ENCODE data around the gene SASS6.

The SASS6 gene

GRCh38 chr1:100132566-100133477, at the start of gene SASS6, which contains the start of gene TRMT13:
TSS of gene SASS6 (minus strand) at chr1:100132930. CDS start at chr1:100132814, 116 bp downstream.
TSS of gene TRMT13 (plus strand) at chr1:100133163. CDS start at chr1:100133169, 6 bp downstream.
- Histone ChIP-seq H3K4me3 (ENCODE audit: low read length in 2 of 2) (peak within 1 kb of the TSS; percentile 97 to 98), H3K4me1 (ENCODE audit: control insufficient read depth in 2 of 2, insufficient read depth in 2 of 2, low read length in 2 of 2) (peaks cover 3 to 16% of the 10 kb centered on the region in 2 donors), H3K27me3 (ENCODE audit: control insufficient read depth in 2 of 2, insufficient read depth in 2 of 2, low read length in 2 of 2) (no peaks in the 10 kb centered on the region), H3K36me3 (ENCODE audit: control insufficient read depth in 2 of 2, insufficient read depth in 2 of 2, low read length in 2 of 2) (peaks cover 5% of the 10 kb centered on the region in 2 donors), H3K9ac (ENCODE audit: low read depth in 1 of 2, low read length in 2 of 2) (peak within 1 kb of the TSS; percentile 68 to 70), H3K9me3 (ENCODE audit: control insufficient read depth in 2 of 2, low read length in 2 of 2) (no peaks in the 10 kb centered on the region), H3K27ac (ENCODE audit: low read depth in 2 of 2, low read length in 2 of 2) (peak within 1 kb of the TSS; percentile 47 to 68)

GRCh38 chr1:100178091-100178490, 45.4 kb upstream of the SASS6 start, which contains the start of gene LRRC39:
TSS of gene LRRC39 (minus strand) at chr1:100178256. CDS start at chr1:100168516, 9,740 bp downstream.
- Histone ChIP-seq H3K4me1 (ENCODE audit: control insufficient read depth in 2 of 2, insufficient read depth in 2 of 2, low read length in 2 of 2) (no peaks in the 10 kb centered on the region), H3K27ac (ENCODE audit: low read depth in 2 of 2, low read length in 2 of 2) (no peak within 1 kb of the TSS), H3K9me3 (ENCODE audit: control insufficient read depth in 2 of 2, low read length in 2 of 2) (no peaks in the 10 kb centered on the region), H3K9ac (ENCODE audit: low read depth in 1 of 2, low read length in 2 of 2) (no peak within 1 kb of the TSS), H3K27me3 (ENCODE audit: control insufficient read depth in 2 of 2, insufficient read depth in 2 of 2, low read length in 2 of 2) (no peaks in the 10 kb centered on the region), H3K4me3 (ENCODE audit: low read length in 2 of 2) (no peak within 1 kb of the TSS), H3K36me3 (ENCODE audit: control insufficient read depth in 2 of 2, insufficient read depth in 2 of 2, low read length in 2 of 2) (no peaks in the 10 kb centered on the region)

DNA sequence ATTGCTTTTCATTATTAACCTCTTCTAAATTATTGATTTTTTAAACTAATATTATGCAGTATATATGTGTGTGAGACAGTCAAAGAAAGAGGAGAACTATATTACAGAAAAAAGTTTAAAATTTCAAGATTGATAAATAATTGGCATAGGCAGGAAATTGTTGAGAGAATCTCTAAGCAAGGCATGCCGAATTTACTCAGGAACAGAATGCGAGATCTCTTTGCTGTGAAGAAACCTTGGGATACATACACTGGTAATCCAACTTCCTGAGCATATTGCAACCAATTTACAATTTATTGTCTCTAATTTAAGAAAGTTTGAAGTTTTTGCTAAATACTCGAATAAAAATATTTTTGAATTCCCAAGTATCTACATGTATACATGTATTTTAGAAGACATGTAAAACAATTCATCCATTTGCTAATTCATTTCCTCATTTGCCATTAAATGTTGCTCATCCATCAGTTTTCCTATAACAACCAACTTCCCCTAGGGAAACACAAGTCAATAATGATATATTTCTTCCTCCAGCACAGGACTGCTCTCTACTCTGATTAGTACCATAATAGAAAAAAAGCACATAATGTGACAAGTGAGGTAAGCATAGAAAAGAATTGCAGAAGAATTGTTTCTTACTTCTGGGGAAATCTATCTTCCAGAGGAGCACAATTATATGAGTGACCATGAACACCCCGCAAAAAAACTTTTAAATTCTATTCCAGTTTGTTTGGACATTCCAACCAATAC, 44.7 kb upstream of the SASS6 start:
- Histone ChIP-seq H3K9ac (ENCODE audit: low read depth in 1 of 2, low read length in 2 of 2) (no peak overlapping the region), H3K4me3 (ENCODE audit: low read length in 2 of 2) (no peak overlapping the region), H3K9me3 (ENCODE audit: control insufficient read depth in 2 of 2, low read length in 2 of 2) (no peaks in the 10 kb centered on the region), H3K27me3 (ENCODE audit: control insufficient read depth in 2 of 2, insufficient read depth in 2 of 2, low read length in 2 of 2) (no peaks in the 10 kb centered on the region), H3K36me3 (ENCODE audit: control insufficient read depth in 2 of 2, insufficient read depth in 2 of 2, low read length in 2 of 2) (no peaks in the 10 kb centered on the region), H3K27ac (ENCODE audit: low read depth in 2 of 2, low read length in 2 of 2) (no peak overlapping the region), H3K4me1 (ENCODE audit: control insufficient read depth in 2 of 2, insufficient read depth in 2 of 2, low read length in 2 of 2) (no peaks in the 10 kb centered on the region)

DNA sequence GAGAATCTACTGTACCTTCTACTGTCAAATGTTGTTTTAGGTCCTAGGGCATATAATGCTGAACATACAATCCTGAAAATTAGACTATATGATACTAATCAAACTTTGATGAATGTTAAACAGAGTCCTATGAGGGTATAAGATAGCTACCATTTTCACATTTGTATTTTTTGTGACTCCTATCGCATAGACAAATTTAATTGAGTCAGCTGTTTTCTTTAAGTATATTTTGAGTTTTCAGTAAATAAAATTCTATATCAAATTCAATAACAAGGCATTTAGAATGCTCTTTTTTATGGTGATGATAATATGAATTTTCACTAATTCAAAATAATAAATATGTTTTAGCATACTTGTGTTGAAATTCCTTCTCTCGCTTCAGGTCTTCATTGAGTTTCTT, 35.3 kb upstream of the SASS6 start:
- no peak overlapping the region for H3K9ac ChIP-seq (ENCODE audit: low read depth in 1 of 2, low read length in 2 of 2)
- H3K27me3 ChIP-seq (ENCODE audit: control insufficient read depth in 2 of 2, insufficient read depth in 2 of 2, low read length in 2 of 2) = no peaks in the 10 kb centered on the region
- no peak overlapping the region for H3K27ac ChIP-seq (ENCODE audit: low read depth in 2 of 2, low read length in 2 of 2)
- H3K4me1 ChIP-seq (ENCODE audit: control insufficient read depth in 2 of 2, insufficient read depth in 2 of 2, low read length in 2 of 2) = no peaks in the 10 kb centered on the region
- H3K4me3 ChIP-seq (ENCODE audit: low read length in 2 of 2) = no peak overlapping the region
- no peaks in the 10 kb centered on the region for H3K9me3 ChIP-seq (ENCODE audit: control insufficient read depth in 2 of 2, low read length in 2 of 2)
- no peaks in the 10 kb centered on the region for H3K36me3 ChIP-seq (ENCODE audit: control insufficient read depth in 2 of 2, insufficient read depth in 2 of 2, low read length in 2 of 2)

GRCh38 chr1:100164702-100165101, 32.0 kb upstream of the SASS6 start:
- Histone ChIP-seq H3K27ac (ENCODE audit: low read depth in 2 of 2, low read length in 2 of 2) (no peak overlapping the region), H3K36me3 (ENCODE audit: control insufficient read depth in 2 of 2, insufficient read depth in 2 of 2, low read length in 2 of 2) (no peaks in the 10 kb centered on the region), H3K4me3 (ENCODE audit: low read length in 2 of 2) (no peak overlapping the region), H3K4me1 (ENCODE audit: control insufficient read depth in 2 of 2, insufficient read depth in 2 of 2, low read length in 2 of 2) (no peaks in the 10 kb centered on the region), H3K27me3 (ENCODE audit: control insufficient read depth in 2 of 2, insufficient read depth in 2 of 2, low read length in 2 of 2) (no peaks in the 10 kb centered on the region), H3K9ac (ENCODE audit: low read depth in 1 of 2, low read length in 2 of 2) (no peak overlapping the region), H3K9me3 (ENCODE audit: control insufficient read depth in 2 of 2, low read length in 2 of 2) (no peaks in the 10 kb centered on the region)

DNA sequence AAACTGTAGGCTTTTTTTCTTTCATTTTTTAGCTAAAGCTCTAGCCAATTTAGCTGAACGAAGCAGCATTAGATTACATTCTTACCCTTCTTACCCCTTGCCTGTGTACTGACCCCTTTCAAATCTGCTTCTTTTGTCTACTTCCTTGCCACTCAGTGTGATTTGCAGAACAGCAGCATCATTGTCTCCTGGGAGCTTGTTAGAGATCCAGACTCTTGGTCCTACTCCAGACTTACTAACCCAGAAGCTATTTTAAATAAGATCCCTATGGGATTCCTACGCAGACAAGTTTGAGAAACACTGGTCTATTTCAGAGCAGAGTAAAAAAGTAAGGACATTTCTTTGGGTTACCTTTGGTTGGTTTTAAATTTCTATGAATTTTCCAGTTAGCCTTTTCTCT, 31.5 kb upstream of the SASS6 start:
- Histone ChIP-seq H3K36me3 (ENCODE audit: control insufficient read depth in 2 of 2, insufficient read depth in 2 of 2, low read length in 2 of 2) (no peaks in the 10 kb centered on the region), H3K27ac (ENCODE audit: low read depth in 2 of 2, low read length in 2 of 2) (no peak overlapping the region), H3K9me3 (ENCODE audit: control insufficient read depth in 2 of 2, low read length in 2 of 2) (no peaks in the 10 kb centered on the region), H3K9ac (ENCODE audit: low read depth in 1 of 2, low read length in 2 of 2) (no peak overlapping the region), H3K4me1 (ENCODE audit: control insufficient read depth in 2 of 2, insufficient read depth in 2 of 2, low read length in 2 of 2) (no peaks in the 10 kb centered on the region), H3K27me3 (ENCODE audit: control insufficient read depth in 2 of 2, insufficient read depth in 2 of 2, low read length in 2 of 2) (no peaks in the 10 kb centered on the region), H3K4me3 (ENCODE audit: low read length in 2 of 2) (no peak overlapping the region)

DNA sequence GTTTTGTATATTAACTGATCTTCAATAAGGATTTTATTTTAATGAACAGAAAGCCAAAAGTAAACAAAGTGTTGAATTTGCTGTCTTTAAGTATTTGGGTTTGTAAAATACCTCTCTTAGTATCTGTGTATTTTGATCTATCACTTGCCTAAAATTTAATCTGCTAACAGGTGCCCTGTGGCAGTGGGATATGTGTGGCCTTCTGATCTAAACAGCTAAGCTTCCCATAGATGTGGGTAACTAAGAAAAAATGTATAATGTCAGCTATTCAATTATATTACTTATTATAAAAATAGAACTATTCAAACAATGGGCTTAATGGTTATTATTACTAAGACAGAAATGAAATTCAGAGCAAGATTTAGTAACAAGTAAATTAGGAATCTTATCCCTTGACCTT, 30.2 kb upstream of the SASS6 start:
- Histone ChIP-seq H3K9ac (ENCODE audit: low read depth in 1 of 2, low read length in 2 of 2) (no peak overlapping the region), H3K4me3 (ENCODE audit: low read length in 2 of 2) (no peak overlapping the region), H3K4me1 (ENCODE audit: control insufficient read depth in 2 of 2, insufficient read depth in 2 of 2, low read length in 2 of 2) (no peaks in the 10 kb centered on the region), H3K9me3 (ENCODE audit: control insufficient read depth in 2 of 2, low read length in 2 of 2) (no peaks in the 10 kb centered on the region), H3K36me3 (ENCODE audit: control insufficient read depth in 2 of 2, insufficient read depth in 2 of 2, low read length in 2 of 2) (no peaks in the 10 kb centered on the region), H3K27me3 (ENCODE audit: control insufficient read depth in 2 of 2, insufficient read depth in 2 of 2, low read length in 2 of 2) (no peaks in the 10 kb centered on the region), H3K27ac (ENCODE audit: low read depth in 2 of 2, low read length in 2 of 2) (no peak overlapping the region)

DNA sequence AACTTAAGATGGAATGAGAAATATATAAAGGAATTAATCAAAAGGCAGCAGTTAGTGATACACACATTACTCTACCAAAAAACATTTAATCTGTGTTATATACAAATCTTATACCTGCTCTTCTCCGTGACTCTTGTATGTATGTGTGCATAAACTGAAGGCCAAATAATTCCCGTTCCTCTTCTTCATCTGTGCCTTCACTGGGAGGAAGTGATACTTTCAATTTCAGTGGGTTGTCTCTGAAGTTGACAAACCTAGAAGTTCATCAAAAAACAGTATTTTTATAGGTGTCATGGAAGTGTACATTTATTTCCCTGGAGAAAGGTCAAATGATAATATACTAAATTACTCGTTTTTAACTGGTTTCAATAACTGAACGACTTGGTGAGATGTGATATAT, 19.5 kb upstream of the SASS6 start:
- Histone ChIP-seq H3K9ac (ENCODE audit: low read depth in 1 of 2, low read length in 2 of 2) (no peak overlapping the region), H3K9me3 (ENCODE audit: control insufficient read depth in 2 of 2, low read length in 2 of 2) (no peaks in the 10 kb centered on the region), H3K4me3 (ENCODE audit: low read length in 2 of 2) (no peak overlapping the region), H3K27me3 (ENCODE audit: control insufficient read depth in 2 of 2, insufficient read depth in 2 of 2, low read length in 2 of 2) (no peaks in the 10 kb centered on the region), H3K4me1 (ENCODE audit: control insufficient read depth in 2 of 2, insufficient read depth in 2 of 2, low read length in 2 of 2) (no peaks in the 10 kb centered on the region), H3K36me3 (ENCODE audit: control insufficient read depth in 2 of 2, insufficient read depth in 2 of 2, low read length in 2 of 2) (peaks cover 9 to 20% of the 10 kb centered on the region in 2 donors), H3K27ac (ENCODE audit: low read depth in 2 of 2, low read length in 2 of 2) (no peak overlapping the region)

GRCh38 chr1:100151679-100152078, 18.9 kb upstream of the SASS6 start:
- Histone ChIP-seq H3K4me3 (ENCODE audit: low read length in 2 of 2) (no peak overlapping the region), H3K36me3 (ENCODE audit: control insufficient read depth in 2 of 2, insufficient read depth in 2 of 2, low read length in 2 of 2) (peaks cover 13 to 23% of the 10 kb centered on the region in 2 donors), H3K4me1 (ENCODE audit: control insufficient read depth in 2 of 2, insufficient read depth in 2 of 2, low read length in 2 of 2) (no peaks in the 10 kb centered on the region), H3K9me3 (ENCODE audit: control insufficient read depth in 2 of 2, low read length in 2 of 2) (no peaks in the 10 kb centered on the region), H3K27ac (ENCODE audit: low read depth in 2 of 2, low read length in 2 of 2) (no peak overlapping the region), H3K9ac (ENCODE audit: low read depth in 1 of 2, low read length in 2 of 2) (no peak overlapping the region), H3K27me3 (ENCODE audit: control insufficient read depth in 2 of 2, insufficient read depth in 2 of 2, low read length in 2 of 2) (no peaks in the 10 kb centered on the region)

- no peaks in the 10 kb centered on the region for H3K27me3 ChIP-seq (ENCODE audit: control insufficient read depth in 2 of 2, insufficient read depth in 2 of 2, low read length in 2 of 2)
- peaks cover 41 to 51% of the 10 kb centered on the region in 2 donors for H3K36me3 ChIP-seq (ENCODE audit: control insufficient read depth in 2 of 2, insufficient read depth in 2 of 2, low read length in 2 of 2)
- no peaks in the 10 kb centered on the region for H3K9me3 ChIP-seq (ENCODE audit: control insufficient read depth in 2 of 2, low read length in 2 of 2)
- no peak overlapping the region for H3K27ac ChIP-seq (ENCODE audit: low read depth in 2 of 2, low read length in 2 of 2)
- H3K4me3 ChIP-seq (ENCODE audit: low read length in 2 of 2) = no peak overlapping the region
- H3K9ac ChIP-seq (ENCODE audit: low read depth in 1 of 2, low read length in 2 of 2) = no peak overlapping the region
- no peaks in the 10 kb centered on the region for H3K4me1 ChIP-seq (ENCODE audit: control insufficient read depth in 2 of 2, insufficient read depth in 2 of 2, low read length in 2 of 2)
These were observed 15.1 kb upstream of the SASS6 start for GRCh38 chr1:100147875-100148274.

Data from mucosa of rectum (tissue), 2 donors.